ENCODE data around the gene SMG9.

DNA sequence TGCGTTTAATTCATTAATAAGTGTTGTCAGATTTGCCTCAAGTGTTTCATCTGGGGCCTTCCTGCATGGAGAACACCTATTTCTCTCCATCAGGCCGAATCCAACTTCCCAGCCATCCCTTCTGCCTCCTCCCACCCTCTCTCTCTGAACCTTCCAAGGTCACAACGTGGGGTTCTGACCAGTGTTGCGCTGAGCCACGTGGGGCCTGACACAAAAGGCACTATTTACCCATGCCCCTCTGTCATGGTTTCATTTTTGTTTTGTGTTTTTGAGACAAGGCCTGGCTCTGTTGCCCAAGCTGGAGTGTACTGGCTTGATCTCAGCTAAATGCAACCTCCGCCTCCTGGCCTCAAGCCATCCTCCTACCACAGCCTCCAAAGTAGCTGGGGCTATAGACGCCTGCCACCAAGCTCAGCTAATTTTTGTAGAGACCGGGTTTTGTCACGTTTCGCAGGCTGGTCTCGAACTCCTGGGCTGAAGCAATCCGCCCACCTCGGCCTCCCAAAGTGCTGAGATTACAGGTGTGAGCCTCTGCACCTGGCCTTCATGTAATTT, 47.5 kb downstream of the SMG9 start:
- TF ChIP-seq TARDBP (IDR thresholded peaks at IDR 0.05): no peak
- TF ChIP-seq SUZ12 (IDR thresholded peaks at IDR 0.05): no peak
- TF ChIP-seq HDGF (IDR thresholded peaks at IDR 0.05; ENCODE audit: borderline replicate concordance): no peak

Measured in HEK293T (cell line).